ENCODE results near the gene MLEC.

Gene MLEC

GRCh38 chr12:120686690-120687577 lies at the start of gene MLEC:
MLEC (plus strand) TSS chr12:120687149; CDS start chr12:120687297, 148 bp downstream.
- peak; percentile 99 for DNase-seq

- DNase-seq, result peak; percentile 63
These were observed 46.9 kb upstream of the MLEC start, which contains the start of gene CABP1 for GRCh38 chr12:120639771-120640721. CABP1 (plus strand) TSS chr12:120640626; CDS start chr12:120640686, 60 bp downstream.

- peak; percentile 48 for DNase-seq
These were observed 45.8 kb upstream of the MLEC start for GRCh38 chr12:120640861-120641833.

GRCh38 chr12:120642121-120642520 lies 44.8 kb upstream of the MLEC start:
- no peak for DNase-seq

GRCh38 chr12:120642826-120643225 lies 44.1 kb upstream of the MLEC start:
- DNase-seq, result no peak

- no peak for DNase-seq
These were observed 43.4 kb upstream of the MLEC start for GRCh38 chr12:120643574-120643973.

- DNase-seq, result no peak
These were observed 40.9 kb upstream of the MLEC start for GRCh38 chr12:120646044-120646443.

GRCh38 chr12:120647375-120647755 lies 39.6 kb upstream of the MLEC start:
- no peak for DNase-seq

GRCh38 chr12:120649442-120650232 lies 37.3 kb upstream of the MLEC start:
- DNase-seq, result no peak

- DNase-seq, result no peak
These were observed 36.7 kb upstream of the MLEC start for GRCh38 chr12:120650233-120650690.

- no peak for DNase-seq
These were observed 35.1 kb upstream of the MLEC start for GRCh38 chr12:120651821-120652220.

GRCh38 chr12:120652656-120653435 lies 34.1 kb upstream of the MLEC start:
- no peak for DNase-seq

- DNase-seq, result no peak
These were observed 33.3 kb upstream of the MLEC start for GRCh38 chr12:120653611-120654010.

- no peak for DNase-seq
These were observed 32.3 kb upstream of the MLEC start for GRCh38 chr12:120654656-120655055.

- DNase-seq, result no peak
These were observed 30.9 kb upstream of the MLEC start for GRCh38 chr12:120656008-120656407.

- no peak for DNase-seq
These were observed 28.4 kb upstream of the MLEC start for GRCh38 chr12:120658286-120659150.

- DNase-seq, result no peak
These were observed 27.8 kb upstream of the MLEC start for GRCh38 chr12:120659151-120659525.

GRCh38 chr12:120661432-120661831 lies 25.5 kb upstream of the MLEC start:
- no peak for DNase-seq

GRCh38 chr12:120662879-120663278 lies 24.1 kb upstream of the MLEC start:
- no peak for DNase-seq

Data from activated CD4-positive, alpha-beta T cell treated with anti-CD3 and anti-CD28 coated beads, Interleukin-2, amount 50 U/mL, for 1 hour (primary cell).